ENCODE data around the gene ARL5A.

ARL5A gene

DNA sequence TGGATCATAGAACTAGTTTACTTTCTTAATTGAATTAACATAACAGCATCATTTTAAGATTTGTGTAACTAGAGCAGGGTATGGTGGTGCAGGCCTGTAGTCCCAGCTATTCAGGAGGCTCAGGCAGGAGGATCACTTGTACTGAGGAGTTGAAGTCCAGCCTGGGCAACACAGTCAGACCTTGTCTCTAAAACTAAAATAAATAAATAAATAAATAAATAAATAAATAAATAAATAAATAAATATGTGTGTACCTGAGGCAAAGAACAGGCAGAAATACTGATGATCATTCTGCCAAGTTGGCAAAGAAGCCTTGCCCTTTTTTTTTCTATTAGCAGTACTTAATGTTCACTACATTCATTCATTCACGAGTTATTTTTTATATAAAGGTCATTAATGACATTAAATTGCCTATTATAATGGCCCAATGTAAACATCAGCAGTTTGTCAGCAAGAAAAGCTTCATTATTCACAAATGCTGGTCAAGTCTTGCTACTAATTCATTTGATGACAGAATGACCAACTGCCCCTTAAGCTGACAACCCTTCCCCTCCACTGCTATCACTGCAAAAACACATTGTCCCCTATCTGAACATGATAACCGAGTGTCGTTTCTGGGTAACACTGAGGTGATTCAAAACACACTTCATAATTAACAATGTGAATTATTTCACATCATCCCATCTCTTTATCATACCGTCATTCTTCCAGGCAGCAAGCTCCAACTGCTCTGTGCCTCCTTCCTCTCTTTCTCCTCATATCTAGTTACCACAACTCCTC lies 39.0 kb downstream of the ARL5A start:
- TF ChIP-seq, protein P1, sequence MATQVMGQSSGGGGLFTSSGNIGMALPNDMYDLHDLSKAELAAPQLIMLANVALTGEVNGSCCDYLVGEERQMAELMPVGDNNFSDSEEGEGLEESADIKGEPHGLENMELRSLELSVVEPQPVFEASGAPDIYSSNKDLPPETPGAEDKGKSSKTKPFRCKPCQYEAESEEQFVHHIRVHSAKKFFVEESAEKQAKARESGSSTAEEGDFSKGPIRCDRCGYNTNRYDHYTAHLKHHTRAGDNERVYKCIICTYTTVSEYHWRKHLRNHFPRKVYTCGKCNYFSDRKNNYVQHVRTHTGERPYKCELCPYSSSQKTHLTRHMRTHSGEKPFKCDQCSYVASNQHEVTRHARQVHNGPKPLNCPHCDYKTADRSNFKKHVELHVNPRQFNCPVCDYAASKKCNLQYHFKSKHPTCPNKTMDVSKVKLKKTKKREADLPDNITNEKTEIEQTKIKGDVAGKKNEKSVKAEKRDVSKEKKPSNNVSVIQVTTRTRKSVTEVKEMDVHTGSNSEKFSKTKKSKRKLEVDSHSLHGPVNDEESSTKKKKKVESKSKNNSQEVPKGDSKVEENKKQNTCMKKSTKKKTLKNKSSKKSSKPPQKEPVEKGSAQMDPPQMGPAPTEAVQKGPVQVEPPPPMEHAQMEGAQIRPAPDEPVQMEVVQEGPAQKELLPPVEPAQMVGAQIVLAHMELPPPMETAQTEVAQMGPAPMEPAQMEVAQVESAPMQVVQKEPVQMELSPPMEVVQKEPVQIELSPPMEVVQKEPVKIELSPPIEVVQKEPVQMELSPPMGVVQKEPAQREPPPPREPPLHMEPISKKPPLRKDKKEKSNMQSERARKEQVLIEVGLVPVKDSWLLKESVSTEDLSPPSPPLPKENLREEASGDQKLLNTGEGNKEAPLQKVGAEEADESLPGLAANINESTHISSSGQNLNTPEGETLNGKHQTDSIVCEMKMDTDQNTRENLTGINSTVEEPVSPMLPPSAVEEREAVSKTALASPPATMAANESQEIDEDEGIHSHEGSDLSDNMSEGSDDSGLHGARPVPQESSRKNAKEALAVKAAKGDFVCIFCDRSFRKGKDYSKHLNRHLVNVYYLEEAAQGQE (IDR thresholded peaks at IDR 0.05; ENCODE audit: insufficient replicate concordance, low read depth), result no peak
- TF ChIP-seq GABPA (IDR thresholded peaks at IDR 0.05; ENCODE audit: low read depth) (no peak), SPI1 (IDR thresholded peaks at IDR 0.05; ENCODE audit: borderline replicate concordance, low read depth) (no peak), POLR2AphosphoS5 (IDR thresholded peaks at IDR 0.05; ENCODE audit: low read depth) (no peak)
- TF ChIP-seq, protein P2, sequence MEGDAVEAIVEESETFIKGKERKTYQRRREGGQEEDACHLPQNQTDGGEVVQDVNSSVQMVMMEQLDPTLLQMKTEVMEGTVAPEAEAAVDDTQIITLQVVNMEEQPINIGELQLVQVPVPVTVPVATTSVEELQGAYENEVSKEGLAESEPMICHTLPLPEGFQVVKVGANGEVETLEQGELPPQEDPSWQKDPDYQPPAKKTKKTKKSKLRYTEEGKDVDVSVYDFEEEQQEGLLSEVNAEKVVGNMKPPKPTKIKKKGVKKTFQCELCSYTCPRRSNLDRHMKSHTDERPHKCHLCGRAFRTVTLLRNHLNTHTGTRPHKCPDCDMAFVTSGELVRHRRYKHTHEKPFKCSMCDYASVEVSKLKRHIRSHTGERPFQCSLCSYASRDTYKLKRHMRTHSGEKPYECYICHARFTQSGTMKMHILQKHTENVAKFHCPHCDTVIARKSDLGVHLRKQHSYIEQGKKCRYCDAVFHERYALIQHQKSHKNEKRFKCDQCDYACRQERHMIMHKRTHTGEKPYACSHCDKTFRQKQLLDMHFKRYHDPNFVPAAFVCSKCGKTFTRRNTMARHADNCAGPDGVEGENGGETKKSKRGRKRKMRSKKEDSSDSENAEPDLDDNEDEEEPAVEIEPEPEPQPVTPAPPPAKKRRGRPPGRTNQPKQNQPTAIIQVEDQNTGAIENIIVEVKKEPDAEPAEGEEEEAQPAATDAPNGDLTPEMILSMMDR (IDR thresholded peaks at IDR 0.05; ENCODE audit: insufficient read depth, low read length), result no peak
- no peak for DNase-seq (ENCODE audit: low read depth in 1 of 2, low spot score in 1 of 2)

DNA sequence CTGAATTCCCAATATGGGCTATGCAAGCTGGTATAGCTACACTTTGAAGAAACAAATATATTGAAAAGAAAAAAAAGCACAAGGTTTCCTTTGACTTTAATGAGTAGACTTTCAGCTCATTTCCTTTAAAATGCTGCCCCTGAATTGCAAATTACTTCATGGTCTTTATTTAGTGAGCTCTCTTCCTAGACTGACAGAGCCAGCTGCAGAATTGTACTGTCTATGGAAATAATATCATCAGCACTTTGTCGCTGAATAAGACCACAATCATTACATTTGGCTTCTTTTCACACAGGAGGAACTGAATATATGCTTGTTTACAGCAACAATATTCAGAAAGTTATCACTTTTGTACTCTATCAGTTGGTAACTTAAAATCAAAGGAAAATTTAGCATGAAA lies 41.7 kb downstream of the ARL5A start:
- Histone ChIP-seq H3K4me3 (replicated peaks; ENCODE audit: insufficient read depth, low read length) (no peak overlapping the region), H3K27ac (replicated peaks) (no peak overlapping the region), H3K27me3 (ENCODE audit: insufficient read depth, poor library complexity, severe bottlenecking) (no peaks in the 10 kb centered on the region)
- no peak for DNase-seq (ENCODE audit: low read depth in 1 of 2, low spot score in 1 of 2)
- TF ChIP-seq, protein P1 (IDR thresholded peaks at IDR 0.05; ENCODE audit: insufficient replicate concordance, low read depth), result no peak
- TF ChIP-seq GABPA (IDR thresholded peaks at IDR 0.05; ENCODE audit: low read depth) (no peak), SPI1 (IDR thresholded peaks at IDR 0.05; ENCODE audit: borderline replicate concordance, low read depth) (no peak), POLR2AphosphoS5 (IDR thresholded peaks at IDR 0.05; ENCODE audit: low read depth) (no peak)
- TF ChIP-seq, protein P2 (IDR thresholded peaks at IDR 0.05; ENCODE audit: insufficient read depth, low read length), result no peak

More for the DNA sequence above, 39.0 kb downstream of the ARL5A start:
- no peak overlapping the region for H3K4me3 ChIP-seq (replicated peaks; ENCODE audit: insufficient read depth, low read length)
- no peak overlapping the region for H3K27ac ChIP-seq (replicated peaks)
- H3K27me3 ChIP-seq (ENCODE audit: insufficient read depth, poor library complexity, severe bottlenecking), result no peaks in the 10 kb centered on the region

DNA sequence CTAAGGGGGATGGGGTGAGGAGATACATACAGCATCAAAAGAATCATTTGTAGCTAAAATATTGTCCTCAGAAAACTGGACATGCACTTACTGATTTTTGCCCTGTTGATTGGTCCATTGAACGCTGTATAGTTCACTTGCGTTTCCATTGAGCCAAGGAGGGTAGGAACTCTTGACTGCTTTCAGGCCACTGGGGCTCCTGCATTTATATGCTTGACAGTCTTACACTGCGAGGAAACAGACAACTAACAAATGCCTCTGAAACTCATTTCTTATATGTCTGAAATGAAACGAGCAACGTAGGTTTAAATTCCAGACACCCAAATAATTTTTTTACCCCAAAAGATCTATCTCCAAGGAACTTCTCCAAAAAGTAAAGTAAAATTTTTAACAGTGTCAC lies 42.1 kb downstream of the ARL5A start:
- TF ChIP-seq POLR2AphosphoS5 (IDR thresholded peaks at IDR 0.05; ENCODE audit: low read depth), result no peak
- TF ChIP-seq SPI1 (IDR thresholded peaks at IDR 0.05; ENCODE audit: borderline replicate concordance, low read depth), result no peak
- TF ChIP-seq, protein P1 (IDR thresholded peaks at IDR 0.05; ENCODE audit: insufficient replicate concordance, low read depth), result no peak
- TF ChIP-seq, protein P2 (IDR thresholded peaks at IDR 0.05; ENCODE audit: insufficient read depth, low read length), result no peak
- TF ChIP-seq GABPA (IDR thresholded peaks at IDR 0.05; ENCODE audit: low read depth), result no peak
- Histone ChIP-seq H3K4me3 (replicated peaks; ENCODE audit: insufficient read depth, low read length) (no peak overlapping the region), H3K27me3 (ENCODE audit: insufficient read depth, poor library complexity, severe bottlenecking) (no peaks in the 10 kb centered on the region), H3K27ac (replicated peaks) (no peak overlapping the region)
- DNase-seq (ENCODE audit: low read depth in 1 of 2, low spot score in 1 of 2), result no peak

All from HL-60 (cell line).